NCI-H1092 (cell line): Measurements from ENCODE around the gene VPS26B.
A peak's percentile ranks its signal among the peaks of the same experiment; 100 is the strongest.
"Not testable (repeated sequence)": the region's sequence is repeated elsewhere in the genome, so short reads cannot be mapped to it uniquely, and the experiment has no call there.

ENCODE experiments used
- DNase-seq: peaks from one replicate; lab custom pipeline; 2025; lab: John Stamatoyannopoulos, UW

The VPS26B gene

DNA sequence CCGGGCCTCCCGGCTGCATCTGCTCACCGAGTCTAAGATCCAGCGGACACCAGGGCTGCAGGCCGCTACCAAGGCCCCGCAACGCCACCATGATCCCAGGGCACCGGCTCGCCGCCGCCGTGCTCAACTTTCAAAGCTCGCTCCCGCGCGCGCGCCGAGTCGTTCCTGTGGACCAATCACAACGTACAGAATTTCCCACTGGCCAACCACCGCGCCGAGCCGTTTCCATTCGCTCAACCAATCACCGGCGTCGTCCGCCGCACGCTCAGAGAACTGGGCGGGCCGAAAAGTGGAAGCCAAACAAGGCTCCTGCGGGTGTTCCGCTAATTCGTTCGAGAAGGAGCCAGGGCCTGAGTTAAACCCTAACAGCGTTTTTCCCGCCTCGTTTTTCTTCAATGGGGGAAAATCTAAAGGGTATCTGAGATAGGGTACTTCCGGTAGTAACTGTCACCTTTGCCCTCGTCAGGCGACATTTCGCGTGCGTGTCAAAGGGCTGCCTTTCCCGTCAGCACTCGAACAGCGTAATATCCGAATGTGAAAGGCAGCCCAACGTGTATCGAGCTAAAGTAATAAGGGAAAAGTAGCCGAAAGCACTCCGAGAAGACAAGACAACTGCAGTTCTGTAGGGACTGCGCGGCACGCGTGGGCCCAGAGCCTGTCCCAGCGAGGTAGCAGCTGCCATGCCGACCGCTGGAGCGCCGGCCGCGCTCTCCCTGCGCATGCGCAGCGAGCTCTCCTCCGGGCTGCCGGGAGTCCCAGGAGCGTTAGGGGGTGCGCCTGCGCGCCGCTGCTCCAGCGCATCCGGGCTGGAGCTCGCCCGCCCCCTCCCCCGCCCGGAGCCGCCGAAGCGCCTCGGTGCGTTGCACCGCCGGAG is at the start of gene VPS26B, which contains the start of gene NCAPD3:
TSS of gene VPS26B (plus strand) at position 836 of the 874 bp plus-strand sequence. CDS start 452 bp downstream, outside the sequence.
TSS of gene NCAPD3 (minus strand) at position 132 of the 874 bp plus-strand sequence. CDS start at position 91, 41 bp downstream.
- DNase-seq: peak; percentile 97

DNA sequence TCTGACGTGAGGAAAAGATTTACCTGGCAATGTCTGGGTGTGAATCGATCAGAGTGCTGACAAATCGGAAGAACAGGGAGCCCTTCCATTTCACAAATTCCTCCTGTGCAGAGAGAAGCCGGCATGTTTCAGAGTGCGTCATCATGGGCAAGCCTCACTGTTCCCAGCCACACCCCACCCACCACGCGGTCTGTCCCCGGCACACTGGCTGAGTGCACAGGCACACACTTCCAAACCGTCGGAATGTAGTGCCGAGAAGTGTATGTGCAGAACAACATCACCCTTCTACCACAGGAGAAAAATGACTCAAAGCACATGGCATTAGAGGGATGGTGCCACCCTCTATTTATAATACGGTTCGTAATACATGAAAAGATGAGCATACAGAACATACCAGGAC is 48.2 kb upstream of the VPS26B start:
- DNase-seq: no peak

DNA sequence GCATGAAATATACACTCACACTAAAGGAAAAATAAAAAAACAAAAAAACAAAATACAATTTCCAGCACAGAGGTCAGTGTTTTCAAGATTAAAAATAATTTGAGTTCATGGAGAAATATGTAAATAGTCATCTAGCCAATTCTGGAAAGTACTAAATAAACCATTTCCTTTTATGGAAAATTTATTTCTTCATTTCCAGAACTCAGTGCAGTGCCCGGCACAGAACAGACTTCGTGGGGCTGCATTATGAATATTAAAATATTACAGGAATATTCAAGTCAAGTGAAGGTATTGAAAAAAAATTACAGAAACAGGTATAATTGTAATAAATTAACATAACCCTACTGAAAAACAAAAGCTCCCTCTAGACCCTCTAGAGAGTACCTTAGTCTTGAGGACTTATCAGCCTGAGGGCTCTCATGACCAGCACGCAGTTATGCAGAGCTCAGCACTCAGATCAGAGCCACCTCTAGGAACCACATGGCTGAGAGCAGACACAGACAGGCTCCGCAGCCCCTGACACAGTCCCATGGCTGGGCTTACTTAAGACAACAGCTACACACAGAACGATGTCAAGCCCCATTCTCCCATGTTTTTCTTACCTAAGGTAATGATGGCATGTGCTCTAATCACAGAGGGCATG is 46.3 kb upstream of the VPS26B start:
- no peak for DNase-seq

DNA sequence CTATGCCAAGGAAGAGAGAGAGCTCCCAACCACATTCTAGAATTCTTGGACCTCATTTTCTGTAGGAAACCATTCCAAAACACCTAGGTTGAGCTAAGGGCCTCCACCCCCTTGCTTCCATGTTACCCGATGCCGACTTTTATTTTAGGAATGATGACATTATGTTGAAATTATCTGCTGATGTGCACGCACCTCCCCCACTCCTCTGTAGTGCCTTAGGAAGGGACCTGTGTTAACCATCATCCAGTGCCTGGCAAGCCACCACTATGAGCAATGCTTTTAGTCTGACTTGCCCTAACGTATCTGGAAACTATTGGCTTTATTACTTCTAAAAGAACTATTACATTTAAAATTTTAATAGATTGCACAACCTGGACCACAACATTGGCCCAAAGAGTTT is 42.8 kb upstream of the VPS26B start:
- DNase-seq: no peak

DNA sequence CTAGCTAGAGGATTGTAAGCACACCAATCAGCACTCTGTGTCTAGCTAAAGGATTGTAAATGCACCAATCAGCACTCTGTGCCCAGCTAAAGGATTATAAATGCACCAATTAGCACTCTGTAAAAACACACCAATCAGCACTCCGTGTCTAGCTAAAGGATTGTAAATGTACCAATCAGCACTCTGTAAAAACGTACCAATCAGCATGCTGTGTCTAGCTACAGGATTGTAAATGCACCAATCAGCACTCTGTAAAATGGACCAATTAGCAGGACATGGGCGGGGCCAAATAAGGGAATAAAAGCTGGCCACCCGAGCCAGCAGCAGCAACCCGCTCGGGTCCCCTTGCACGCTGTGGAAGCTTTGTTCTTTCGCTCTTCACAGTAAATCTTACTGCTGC is 36.4 kb upstream of the VPS26B start:
- not testable (repeated sequence) for DNase-seq

DNA sequence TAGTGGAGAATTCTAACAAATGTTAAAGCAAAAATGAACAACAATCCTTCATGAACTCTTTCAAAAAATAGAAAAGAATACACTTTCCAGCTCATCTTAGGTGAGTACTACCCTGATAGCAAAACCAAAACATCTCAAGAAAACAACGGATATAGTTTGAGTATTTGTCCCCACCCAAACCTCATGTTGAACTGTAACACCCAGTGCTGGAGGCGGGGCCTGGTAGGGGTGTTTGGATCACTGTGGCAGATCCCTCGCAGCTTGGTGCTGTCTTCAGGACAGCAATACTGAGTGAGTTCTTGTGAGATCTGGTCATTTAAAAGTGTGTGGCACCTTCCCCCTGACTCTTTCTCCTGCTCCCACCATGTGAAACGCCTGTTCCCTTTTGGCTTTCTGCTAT is 27.7 kb upstream of the VPS26B start:
- DNase-seq: no peak

DNA sequence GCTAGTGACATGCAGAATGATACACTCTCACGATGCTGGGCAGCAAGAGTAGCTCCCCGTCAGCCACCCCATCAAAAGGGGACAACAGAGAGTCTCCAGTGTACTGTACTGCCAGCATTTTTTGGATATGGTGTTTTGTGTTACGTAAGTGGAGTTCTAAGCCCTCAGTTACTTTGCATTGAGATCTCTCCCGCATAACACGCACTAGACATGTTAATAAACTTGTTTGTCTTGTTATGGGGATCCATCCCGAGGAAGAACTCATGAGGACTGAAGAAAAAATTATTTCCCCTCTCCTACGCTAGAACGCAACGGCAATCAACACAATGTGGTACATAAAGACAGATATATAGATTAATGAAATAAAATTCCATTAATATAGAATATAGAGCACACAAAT is 24.9 kb upstream of the VPS26B start:
- DNase-seq: no peak

DNA sequence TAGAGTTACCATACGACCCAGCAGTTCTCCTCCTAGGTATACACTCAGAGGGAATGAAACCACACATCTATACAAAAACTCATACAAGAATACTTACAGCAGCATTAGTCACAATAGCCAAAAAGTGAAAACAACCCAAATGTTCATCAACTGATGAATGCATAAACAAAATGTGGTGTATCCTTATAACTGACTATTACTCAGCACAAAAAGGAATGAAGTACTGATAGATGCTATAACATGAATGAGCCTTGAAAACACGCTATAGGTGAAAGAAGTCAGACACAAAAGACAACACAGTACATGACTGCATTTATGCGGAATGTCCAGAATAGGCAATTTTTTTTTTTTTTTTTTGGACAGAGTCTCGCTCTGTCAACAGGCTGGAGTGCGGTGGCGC is 23.8 kb upstream of the VPS26B start:
- DNase-seq: no peak

DNA sequence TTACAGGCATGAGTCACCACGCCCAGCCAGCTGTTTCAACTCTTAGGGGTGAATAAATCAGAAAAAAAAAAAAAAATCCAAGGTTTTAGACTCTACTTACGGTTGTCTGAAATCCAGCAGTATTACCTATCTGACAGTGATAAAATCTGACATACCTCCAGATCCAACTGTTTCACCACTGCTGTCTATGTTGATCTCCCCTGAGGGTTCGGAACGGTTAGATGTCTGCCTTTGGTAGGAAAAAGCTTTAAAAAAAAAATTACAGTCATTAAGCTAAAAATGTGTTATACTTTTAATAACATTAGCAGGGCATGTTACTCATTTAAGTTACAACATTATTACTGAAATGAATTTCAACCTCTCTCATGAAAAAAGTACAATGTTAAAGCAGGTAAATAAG is 21.8 kb upstream of the VPS26B start:
- no peak for DNase-seq

DNA sequence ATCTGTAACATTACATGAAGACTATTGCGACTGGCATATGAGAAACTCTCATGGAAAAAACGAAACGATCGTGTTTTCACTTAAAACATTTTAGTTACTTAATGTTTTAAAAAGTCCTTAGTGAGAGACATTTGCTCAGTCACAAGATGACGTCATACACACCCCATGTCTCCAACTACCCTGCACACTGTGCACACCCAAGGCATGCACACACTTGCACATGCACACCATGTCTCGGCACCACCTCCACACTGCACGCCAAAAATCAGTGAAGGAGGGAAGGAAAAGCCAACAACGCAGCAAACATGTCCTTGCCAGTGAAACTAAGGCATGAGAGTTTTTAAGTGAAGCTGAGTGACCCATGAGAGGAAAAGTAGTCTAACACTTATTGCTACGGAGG is 18.7 kb upstream of the VPS26B start:
- no peak for DNase-seq

DNA sequence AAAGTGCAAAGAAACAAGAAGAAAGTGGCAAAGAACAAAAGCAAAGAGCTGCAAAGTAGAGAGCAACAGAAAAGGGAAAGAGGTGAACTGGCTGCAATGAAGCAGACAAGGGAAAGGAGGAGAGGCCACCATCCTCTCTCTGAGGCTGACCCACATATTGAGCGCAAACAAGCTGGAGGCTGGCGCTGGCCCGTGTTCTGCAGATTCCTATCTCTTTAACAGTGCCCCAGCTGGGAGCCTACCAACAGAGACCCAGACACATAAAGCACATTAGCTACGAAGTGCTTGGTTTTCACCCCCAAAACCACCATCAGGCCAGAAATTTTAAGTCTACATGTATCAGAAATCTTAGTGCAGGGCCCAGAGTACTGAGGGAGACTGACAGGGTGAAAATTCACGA is 18.3 kb upstream of the VPS26B start:
- no peak for DNase-seq

DNA sequence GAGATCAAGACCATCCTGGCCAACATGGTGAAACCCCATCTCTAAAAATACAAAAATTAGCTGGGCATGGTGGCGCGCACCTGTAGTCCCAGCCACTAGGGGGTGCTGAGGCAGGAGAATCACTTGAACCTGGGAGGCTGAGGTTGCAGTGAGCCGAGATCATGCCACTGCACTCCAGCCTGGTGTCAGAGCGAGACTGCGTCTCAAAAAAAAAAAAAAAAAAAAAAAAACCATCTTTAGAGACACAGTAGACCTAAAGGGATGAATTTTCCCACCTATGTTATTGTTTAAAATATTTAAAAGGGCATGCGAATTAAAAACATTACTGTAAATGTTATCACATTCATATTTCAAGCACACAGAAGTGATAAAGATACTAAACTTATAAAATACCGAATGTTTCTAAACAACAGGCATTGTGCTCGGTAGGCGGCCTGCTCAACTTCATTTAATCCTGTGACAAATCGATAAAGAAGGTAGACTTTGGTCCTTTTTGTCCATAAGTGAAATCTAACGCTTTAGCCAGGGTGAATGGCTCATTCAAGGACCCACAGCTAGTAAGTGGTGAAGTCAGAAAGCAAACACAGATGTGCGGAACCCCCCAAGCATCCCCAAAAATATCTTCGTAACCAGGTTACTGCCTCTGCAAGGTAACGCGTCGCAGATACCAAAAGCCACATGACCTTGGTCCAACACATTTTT is 16.8 kb upstream of the VPS26B start:
- no peak for DNase-seq

DNA sequence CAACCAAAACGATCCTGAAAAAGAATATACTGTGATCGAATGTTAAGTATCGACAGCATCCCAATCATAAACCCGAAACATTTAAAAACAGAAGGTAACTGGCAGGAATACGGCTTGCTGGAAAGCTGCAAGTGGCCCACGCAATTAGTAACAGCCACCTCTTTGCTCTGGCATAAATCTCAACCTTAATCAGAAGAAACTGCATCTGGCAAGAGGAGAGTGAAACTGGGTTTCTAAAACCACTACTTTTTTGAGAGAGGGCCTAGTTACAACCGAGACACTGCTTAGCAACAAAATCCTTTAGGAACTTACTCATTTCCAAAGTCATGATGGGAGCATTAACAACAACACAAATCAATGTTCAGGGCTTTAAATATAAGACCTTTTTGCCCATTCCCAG is 8.6 kb upstream of the VPS26B start:
- no peak for DNase-seq

DNA sequence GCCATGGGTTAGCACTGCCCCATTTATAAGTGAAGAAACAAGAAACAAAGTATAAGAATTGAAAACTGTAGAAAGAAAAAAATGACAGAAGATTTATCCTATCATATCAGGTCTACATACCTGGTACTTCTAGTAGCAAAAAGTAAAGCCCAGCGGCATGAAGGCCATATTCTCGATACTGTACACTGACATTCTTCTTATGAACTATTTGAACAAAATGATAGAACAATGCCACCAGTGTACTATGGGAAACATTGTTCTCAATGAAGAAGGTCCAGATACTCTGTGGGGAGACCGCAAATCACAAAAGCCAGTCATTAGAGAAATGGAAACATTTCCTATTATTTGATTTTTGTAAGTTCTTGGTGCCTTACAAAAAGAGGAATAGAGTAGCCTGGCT is 7.7 kb upstream of the VPS26B start:
- DNase-seq: no peak

DNA sequence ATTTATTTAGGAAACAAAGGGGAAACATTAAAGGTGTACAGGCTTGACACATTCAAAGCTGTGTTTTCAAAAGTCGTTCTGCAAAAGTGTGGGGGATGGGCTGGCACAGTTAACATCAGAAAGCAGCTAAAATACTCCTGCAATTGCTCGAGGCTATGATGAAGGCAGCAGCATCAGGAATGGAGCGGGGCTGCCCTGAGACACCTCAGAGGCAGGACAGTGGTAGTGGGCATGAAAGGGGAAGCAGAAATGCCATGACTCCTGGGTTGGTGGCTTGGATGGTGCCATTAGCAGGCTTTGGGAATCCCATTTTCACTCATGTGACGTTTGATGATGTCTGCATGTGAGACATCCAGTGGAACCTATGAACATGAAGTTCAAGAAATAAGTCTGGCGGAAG is 1.4 kb upstream of the VPS26B start:
- DNase-seq: no peak

DNA sequence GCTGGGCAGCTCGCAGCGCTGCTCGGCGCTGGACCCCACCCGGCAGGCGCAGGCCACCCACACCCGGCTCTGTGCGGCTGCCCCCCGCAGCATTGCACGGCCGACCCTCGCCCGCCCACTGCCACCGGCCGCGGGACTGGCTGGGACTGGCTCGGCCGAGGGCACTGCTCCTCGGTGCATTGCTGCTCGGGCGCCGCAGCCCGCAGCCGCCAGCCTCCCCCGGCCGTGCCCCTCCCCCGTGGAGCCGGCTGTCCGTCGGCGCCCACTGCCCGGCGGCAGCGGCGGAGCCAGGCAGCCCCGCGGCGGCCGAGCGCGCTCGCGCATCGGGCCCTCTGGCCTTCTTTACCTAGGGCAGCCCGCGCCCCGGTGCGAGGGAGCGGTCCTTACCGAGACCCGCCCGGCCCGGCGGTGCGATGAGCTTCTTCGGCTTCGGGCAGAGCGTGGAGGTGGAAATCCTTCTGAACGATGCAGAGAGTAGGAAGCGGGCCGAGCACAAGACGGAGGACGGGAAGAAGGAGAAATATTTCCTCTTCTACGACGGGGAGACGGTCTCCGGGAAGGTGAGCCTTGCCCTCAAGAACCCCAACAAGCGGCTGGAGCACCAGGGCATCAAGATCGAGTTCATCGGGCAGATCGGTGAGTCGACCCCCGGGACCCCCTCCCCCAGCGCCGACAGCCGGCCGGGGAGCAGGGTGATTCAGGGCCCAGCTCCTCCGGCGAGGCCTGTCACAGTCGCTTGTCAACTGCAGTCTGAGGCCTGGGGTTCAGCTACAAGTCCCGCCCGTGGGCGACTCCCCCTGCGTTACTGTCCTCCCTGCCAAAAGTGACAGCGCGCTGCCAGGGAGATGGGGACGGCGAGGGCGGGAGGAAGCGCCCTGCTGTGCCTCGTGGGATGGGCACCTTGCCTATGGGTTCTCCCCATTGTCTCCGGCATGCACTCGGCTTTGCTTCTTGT is 516 bp downstream of the VPS26B start:
- peak; percentile 77 for DNase-seq

DNA sequence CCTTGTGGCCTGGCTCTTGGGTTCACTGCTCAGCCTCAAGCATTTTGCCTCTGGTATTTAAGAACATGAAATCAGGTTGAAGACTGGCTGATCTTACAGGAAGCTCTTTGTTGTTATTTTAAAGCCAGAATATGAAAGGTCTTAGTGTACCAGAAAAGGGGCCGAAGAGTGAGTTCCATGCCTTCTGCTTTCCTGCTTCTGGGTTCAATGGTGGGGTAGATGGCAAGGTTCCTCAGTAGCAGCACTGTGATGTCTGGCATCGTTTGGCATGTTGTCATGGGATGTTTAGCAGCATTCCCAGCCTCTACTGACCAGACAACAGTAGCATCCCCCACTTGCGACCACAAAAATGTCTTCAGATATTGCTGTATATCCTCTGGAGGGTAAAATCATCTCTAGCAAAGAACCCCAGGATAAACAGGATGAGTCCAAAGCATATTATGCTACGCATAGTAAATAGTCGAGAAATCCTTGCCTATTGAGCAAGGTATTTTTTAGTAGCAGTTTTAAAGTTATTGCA is 2.4 kb downstream of the VPS26B start:
- DNase-seq: no peak

DNA sequence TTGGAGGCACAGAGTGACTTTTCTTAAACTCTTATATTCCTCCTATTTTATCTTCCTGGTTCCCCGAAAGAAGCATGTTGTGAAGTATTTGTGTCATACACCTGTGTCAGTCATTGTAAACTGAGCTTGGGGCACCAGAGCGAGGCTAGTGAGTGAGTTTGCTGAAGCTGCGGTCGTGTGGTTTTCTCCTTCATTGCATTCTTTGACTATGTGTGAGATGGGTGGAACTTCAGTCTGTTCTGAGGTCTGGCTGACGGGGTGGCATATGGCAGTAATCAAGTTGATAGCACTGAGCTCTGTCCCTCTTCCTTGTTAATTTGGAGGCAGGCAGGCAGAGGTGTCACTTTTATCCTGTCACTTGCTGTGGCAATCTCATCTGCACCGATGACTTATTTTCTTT is 4.2 kb downstream of the VPS26B start:
- DNase-seq: no peak

DNA sequence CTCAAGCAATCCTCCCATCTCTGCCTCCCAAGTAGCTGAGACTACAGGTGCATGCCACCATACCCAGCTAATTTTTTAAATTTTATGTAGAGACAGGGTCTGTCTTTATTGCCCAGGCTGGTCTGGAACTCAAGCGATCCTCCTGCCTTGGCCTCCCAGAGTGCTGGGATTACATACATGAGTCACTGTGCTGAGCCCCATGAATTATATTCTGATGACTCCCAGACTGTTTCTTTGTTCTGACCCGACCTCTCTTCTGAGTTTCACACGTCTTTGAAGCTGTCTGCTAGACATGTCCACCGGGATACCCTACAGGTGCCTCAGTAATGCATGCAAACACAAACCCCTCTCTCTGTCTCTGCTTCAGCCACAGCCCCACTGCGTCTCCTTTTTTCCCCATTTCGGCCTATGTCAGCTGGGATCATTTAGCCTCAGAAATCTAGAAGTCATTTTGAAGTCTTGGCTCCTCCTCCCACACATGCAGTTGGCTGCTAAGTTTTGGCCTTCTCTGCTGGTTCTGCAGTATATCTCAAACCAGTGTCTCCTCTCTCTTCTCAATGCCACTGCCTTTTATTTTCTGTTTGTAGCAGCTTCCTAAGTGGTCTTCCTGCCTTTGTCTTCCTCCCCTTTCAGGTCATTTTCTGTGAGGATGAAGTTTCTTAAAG is 4.8 kb downstream of the VPS26B start:
- no peak for DNase-seq

DNA sequence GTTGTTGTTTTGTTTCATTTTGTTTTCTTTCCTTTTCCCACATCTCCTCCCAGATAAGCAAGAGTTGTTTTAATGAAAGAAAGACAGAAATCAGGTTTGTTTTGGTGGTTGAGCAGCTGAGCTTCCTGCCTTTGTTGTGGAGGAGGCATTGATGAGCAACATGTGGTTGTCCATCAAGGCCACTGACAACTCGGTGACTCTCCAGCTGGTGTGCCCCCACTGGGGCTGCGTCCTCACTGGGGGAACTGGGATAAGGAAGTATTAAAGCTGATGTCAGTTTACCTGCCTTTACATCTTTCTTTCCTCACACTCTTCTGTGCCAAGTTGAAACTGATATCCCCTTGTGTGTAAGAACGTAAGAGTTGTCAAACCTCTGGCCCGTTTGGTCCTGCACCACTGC is 5.9 kb downstream of the VPS26B start:
- no peak for DNase-seq
